ENCODE measurements around the gene ATP6V1B1.
"Not testable (repeated sequence)": the region's sequence is repeated elsewhere in the genome, so short reads cannot be mapped to it uniquely, and the experiment has no call there.

ATP6V1B1 gene

GRCh38 chr2:71011786-71012185 is 76.1 kb downstream of the ATP6V1B1 start:
- DNase-seq (ENCODE audit: low read depth): not testable (repeated sequence)
